ENCODE results near the gene SDCBP2. TPM values are rescaled to one million over a fixed set of nuclear protein-coding genes. Genes with fewer than 3 reads are reported as not detected.
"Not testable (repeated sequence)": the region's sequence is repeated elsewhere in the genome, so short reads cannot be mapped to it uniquely, and the experiment has no call there.

Gene SDCBP2
- total RNA-seq, 1 experiment from 2014 or later: 0.56 TPM

DNA sequence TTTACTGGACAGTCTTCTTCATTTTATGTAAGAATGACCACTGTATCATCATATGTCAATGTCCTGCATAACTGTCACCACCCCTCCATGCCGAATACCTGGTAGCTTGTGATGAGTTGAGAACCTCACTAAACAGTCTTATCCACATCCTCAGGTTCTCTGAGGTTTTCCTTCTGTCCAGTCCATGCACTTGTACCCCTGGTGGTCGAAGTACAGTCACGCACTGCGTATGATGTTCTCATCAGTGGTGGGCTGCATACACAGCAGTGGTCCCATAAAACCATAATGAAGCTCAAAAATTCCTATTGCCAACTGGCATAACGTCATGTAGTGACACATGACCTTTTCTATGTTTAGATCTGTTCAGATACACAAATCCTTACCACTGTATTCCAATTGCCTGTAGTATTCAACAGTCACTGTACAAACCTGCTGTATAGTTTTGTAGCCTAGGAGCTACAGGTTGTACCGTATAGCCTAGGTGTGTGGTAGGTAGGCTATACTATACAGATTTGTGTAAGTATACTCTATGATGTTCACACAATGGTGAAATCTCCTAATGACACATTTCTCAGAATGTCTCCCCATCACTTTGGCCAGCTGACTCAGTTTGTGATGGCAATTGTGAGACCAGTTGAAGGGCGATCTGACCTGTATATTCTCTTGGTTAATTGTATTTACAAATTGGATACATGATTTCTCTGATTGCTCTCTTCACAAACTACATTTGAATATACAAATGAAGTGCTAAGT is 31.3 kb upstream of the SDCBP2 start:
- DNase-seq (ENCODE audit: low spot score): no peak

DNA sequence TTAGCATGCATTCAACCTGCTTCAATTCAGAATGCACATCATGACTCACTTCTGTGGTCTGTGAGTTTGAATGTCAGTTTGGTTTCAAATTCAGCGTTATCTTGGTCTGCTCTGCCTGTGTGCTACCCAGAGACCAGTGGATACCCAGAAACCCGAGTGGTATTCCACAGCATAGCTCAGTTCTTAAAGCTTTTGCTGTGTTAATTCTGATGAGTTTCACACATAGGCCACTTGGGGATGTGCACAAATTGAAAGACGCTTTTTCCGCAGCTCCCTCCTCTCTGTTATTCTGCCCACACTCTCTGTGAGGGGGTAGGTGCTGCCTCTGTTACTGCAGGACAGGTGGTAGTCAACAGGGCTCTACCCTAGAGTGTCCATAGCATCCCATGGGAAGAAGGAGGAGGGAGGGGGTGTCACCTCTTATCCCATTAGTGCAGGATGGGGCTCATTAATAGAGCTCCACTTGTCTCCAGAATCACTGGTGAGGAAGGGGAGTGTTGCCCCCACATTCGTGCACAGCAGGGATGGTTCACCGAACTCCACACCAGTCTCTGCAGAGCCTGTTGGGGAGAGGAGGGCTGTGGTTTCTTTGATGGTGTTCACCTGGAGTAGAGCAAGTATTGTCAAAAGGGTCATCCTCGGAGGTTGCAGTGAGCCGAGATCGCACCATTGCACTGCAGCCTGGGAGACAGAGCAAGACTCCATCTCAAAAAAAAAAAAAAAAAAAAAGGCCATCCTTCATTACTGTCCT is 29.2 kb upstream of the SDCBP2 start:
- DNase-seq (ENCODE audit: low spot score): no peak

DNA sequence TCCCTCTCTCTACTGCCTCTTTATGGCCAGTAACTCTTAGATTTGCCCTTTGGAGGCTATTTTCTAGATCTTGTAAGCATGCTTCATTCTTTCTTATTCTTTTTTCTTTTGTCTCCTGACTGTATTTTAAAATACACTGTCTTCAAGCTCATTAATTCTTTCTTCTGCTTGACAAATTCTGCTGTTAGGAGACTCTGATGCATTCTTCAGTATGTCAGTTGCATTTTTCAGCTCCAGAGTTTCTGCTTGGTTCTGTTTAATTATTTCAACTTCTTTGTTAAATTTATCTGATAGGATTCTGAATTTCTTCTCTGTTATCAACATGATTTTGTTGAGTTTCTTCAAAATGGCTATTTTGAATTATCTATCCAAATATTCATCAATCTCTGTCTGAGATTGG is 25.0 kb upstream of the SDCBP2 start:
- no peak for DNase-seq (ENCODE audit: low spot score)

DNA sequence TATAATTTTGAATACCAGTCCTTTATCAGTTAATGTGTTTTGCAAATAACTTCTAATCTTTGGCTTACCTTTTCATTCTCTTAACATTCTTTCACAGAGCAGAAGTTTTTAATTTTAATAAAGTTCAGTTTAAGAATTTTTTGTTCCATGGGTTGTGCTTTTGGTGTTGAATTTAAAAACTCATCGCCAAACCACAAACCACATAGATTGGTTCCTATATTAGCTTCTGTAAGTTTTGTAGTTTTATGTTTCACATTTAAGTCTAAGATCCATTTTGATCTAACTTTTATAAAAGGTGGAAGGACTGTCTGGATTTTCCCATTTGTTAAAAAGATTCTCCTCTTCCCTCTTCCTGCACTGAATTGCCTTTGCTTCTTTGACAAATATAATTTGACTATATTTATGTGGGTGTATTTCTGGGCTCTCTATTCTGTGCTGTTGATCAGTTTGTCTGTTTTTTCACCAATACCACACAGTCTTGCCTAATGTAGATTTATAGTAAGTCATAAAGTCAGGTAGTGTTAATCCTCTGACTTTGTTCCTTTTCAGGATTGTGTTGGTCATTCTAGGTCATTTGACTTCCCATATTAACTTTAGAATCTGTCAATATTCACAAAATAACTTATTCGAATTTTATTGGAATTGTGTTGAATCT is 17.5 kb upstream of the SDCBP2 start:
- no peak for DNase-seq (ENCODE audit: low spot score)

DNA sequence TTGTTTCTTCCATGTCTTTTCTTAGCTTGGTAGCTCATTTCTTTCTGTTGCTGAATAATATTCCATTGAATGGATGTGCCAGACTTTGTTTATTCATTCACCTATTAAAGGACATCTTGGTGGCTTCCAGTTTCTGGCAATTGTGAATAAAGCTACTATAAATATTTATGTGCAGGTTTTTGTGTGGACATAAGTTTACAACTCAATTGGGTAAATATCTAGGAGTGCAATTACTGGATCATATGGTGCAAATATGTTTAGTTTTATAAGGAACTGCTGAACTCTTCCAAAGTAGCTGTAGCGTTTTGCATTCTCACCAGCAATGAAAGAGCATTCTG is 16.8 kb upstream of the SDCBP2 start:
- DNase-seq (ENCODE audit: low spot score): no peak

DNA sequence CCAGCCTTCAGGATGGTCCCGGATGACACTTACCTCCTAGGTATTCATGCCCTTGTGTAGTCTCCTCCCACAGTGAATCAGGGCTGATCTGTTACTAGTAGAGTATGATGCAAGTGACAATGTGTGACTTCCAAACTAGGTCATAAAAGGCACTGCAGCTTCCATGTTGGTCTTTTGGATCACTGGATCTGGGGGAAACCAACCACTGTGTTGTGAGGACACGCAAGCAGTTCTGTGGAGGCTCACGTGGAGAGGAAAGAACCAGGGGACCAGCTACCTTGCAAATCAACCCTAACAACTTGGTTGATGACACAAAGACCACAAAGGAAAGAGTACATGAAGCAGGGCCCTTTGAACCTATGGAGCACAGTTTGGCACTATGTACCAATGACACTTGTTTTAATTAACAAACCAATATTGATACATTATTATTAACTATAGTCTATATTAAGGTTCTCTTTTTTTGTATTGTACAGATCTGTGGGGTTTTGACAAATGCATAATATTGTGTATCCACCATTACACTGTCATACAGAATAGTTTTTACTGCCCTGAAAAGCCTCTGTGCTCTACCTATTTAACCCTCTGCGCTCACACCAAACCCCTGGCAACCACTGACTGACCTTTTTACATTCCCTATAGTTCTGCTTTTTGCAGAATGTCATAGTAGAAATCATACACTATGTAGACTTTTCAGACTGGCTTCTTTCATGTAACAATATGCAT is 16.3 kb upstream of the SDCBP2 start:
- DNase-seq (ENCODE audit: low spot score): no peak

DNA sequence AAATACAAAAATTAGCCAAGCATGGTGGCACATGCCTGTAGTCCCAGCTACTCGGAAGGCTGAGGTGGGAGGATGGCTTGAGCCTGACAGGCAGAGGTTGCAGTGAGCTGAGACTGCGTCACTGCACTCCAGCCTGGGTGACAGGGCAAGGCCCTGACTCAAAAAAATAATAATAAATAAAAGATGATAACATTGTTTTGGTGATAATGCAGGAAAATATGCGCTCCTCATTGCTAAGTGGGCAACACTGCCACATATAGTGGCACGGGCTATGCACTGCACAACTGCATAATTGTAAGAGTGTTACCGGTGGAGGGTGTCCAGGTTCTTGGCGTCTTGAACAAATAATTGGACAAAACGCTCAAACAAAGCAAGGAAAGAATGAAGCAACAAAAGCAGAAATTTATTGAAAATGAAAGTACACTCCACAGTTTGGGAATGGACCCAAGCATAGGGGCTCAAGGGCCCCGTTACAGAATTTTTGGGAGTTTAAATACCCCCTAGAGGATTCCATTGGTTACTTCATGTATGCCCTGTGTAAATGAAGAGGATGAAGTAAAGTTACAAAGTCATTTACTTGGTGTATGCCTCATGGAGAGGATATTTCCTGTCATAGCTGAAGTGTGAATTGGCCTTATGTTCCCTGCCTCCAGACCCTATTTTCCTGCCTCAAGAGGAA is 14.6 kb upstream of the SDCBP2 start:
- not testable (repeated sequence) for DNase-seq (ENCODE audit: low spot score)

DNA sequence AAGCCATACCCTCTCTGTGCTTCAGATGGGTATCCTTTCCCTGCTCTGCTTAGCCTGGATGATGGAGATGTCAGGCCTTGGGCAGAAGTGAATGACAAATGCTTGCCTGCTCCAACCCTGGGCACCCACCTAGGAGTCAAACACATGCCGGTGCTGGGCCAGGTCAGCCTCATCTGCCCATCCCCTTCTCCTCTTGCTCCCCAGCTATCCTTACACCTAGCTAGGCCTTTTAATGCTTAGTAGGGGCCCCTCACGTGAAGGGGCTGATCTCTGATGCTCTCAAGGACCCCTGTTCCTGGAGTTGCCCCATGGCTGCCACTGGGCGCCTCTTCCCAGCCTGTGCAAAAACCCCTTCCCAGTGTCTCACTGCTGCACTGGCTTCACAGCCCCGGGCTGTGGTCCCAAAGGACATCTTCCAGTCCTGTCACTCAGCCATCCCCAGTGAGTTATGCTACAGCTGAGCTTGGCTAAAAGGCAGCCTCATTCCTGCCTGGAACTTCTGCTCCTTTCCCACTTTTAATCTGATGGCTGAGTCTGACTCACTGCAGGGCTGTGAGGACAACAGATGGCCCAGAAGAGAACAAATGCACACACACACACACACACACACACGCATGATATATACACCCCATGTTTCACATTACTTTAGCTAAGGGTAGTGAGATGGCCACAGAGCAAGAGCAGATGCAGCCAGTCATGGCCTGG is 12.8 kb upstream of the SDCBP2 start:
- no peak for DNase-seq (ENCODE audit: low spot score)

DNA sequence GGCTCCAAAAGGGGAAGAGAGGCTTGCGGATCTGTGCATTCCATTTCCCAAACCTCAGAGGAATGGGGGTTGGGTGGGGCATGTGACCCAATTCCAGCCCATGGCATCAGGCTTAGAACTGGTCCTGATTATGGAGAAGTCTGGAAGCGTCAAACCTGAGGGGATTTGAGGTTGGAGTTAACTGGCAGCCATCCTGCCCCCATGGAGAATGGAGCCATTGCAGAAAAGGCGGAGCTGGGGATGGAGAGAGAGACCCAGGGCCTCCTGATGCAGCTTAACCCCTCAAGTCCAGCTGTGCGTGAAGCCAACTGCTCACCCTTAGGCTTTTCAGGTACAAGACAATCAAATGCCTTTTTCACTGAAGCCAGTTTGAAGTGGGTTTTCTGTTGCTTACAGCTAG is 9.9 kb upstream of the SDCBP2 start:
- DNase-seq (ENCODE audit: low spot score): no peak

DNA sequence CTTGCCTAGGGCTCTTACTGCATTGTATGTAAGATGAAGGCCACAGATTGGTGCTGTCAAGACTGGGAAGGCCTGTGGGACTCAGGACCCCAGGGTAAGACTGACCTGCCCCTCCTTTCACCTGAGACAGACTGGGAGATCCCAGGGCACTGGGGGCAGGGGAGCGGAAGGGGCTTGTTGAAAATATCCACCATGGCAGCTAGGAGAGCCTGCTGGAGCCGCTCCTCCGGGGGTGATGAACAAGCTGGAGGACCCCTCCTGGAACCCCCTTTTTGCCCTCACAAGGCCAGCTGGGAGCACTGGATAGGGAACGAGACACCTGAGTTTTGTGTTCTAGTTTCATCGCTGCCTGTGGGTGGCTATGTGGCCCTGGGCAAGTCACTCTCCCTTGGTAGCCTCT is 9.2 kb upstream of the SDCBP2 start:
- DNase-seq (ENCODE audit: low spot score): no peak

DNA sequence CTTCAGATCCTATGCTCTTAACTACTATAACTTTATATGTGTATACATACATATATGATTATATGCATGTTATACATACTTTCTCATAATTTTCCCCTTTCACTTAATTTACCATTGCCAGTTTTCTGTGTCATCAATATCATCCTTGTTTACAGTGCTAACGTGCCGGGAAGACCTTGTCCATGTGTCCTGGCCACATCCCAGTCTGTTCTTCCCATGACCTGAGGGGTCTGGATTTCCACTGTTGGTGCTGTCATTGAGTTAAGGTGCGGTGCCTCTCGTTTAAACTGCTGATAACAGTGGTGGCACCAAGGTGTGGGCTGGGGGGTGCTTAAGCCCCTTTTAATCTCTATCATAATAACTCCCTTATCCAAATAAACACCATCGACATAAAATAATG is 8.5 kb upstream of the SDCBP2 start:
- no peak for DNase-seq (ENCODE audit: low spot score)

DNA sequence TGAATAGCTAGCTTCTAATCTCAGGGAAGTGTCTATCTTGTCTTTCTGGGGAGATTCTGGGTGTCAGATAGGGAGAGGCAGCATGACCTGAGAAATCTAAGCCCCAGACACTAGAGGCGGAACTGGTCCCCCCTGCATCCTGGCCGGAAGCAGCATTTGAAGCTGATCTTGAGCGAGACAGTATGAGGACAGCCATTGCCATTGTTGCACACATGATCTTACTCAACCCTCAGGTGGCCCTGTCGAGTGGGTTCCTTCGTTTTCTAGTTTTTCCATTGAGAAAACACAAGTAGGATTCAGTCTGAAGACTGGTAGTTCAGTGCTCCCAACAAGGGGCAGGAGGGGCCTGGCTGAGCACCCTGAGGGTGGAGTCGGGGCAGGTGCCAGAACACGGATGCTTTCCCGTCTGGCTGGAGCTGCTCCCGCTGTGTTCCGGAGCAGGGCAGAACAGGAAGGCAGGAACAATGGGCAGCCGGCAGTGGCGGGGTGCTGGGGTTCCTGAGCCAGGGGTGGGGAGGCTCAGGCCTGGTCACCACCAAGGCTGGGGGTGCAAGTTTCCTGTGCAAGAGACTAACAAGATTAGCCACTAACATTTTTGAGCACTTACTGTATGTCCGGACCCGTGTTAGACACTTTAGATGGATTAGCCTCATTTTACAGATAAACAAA is 7.9 kb upstream of the SDCBP2 start:
- no peak for DNase-seq (ENCODE audit: low spot score)

DNA sequence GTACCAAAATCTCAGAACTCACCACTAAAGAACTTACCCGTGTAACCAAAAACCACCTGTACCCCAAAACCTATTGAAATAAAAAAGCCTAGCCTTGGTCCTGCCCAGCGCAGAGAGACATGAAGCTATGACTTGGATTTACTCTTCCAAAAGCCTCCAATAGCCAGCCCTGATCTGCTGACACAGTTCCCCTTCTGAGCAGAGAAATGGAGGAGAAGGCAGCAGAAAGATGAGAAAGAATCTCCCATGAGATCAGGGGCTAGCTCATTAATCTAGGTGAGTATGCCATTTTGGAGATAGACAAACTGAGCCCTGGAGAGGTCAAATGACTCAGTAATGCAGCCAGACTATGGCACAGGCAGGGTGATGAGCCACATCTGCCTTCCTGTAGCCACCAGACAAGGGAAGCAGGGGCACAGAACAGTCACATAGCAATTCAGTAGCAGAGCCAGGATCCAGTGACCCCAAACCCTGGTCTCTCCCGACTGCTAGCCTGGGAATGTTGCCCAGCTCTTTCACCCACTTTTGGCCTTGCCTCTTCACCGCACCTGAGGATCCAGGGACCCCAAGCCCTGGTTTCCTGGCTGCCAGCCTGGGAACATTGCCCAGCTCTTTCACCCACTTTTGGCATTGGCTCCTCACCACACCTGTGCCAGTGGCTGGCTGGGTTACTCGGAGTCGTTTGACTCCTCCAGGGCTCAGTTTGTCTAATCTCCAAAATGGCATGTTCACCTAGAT is 7.2 kb upstream of the SDCBP2 start:
- no peak for DNase-seq (ENCODE audit: low spot score)

DNA sequence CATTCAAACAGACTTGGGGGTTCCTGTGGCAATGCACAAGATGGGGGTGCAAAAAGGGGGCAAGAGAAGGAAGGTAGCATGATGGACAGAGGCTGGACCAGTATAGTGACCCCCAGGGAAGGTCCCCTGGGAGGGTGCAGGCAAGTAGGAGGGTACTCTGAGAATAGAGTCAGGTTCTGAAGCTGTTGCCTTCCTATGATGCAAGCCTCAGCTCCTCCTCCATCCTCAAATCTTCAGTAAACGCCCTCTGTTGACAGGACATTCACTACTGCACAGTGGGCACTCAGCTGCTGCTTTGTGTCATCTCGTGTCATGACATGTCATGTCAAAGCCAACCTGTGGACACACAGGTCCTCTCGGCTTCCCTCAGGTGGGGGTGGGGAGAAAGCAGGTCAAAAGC is 5.8 kb upstream of the SDCBP2 start:
- no peak for DNase-seq (ENCODE audit: low spot score)

DNA sequence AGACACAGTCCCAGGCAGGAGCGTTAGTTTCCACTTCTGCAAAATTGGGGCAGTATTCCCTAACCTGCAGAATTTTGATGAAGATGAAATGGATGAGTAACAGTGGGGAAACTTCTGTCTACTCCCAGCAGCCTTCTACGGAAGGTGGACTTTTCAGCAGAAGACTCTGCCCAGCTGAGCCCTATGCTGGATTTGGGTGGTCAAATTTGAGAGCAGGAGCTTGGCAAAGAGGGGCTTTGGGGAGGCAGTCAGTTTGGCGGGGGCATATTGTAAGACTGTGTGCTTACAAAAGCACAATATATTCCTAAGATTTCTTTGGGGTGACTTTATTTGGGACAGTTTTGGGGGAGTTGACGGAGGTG is 5.4 kb upstream of the SDCBP2 start:
- DNase-seq (ENCODE audit: low spot score): no peak

DNA sequence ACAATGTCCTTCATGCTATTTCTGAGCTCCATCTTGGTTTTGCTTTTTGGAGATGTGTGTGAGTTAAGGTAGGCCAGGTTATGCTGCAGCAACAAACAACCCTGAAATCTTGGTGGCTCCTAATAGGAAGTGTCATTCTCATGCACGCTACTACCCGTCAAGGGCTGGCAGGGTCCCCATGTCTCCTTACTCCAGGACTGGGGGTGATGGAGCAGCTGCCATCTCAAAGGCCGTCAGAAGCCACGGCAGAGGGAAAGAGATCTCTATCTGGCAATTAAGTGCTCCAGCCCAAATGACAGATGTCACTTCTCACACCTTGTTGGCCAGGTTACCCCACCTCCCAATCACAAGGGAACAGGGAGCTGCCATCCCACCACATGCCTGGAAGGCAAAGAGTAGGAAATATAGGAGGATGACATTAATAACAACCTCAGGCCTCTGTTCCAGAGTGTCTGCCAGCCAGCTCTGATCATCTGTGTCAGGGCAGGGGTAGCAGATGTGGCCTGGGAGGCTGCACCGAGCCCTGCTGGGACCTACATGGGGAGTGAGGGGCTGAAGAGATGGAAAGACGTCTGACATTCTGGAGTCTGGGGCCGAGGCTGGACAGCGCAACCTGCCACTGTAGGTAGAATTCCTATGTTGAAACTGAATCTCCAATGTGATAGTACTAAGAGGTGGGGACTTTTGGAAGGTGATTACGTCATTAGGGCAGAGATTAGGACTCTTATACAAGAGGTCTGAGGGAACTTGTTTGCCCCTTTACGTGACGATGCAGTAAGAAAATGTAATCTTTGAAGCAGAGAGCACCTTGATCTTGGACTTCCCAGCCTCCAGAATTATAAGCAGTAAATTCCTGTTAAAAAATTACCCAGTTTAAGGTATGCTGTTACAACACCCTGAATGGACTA is 4.8 kb upstream of the SDCBP2 start:
- no peak for DNase-seq (ENCODE audit: low spot score)

DNA sequence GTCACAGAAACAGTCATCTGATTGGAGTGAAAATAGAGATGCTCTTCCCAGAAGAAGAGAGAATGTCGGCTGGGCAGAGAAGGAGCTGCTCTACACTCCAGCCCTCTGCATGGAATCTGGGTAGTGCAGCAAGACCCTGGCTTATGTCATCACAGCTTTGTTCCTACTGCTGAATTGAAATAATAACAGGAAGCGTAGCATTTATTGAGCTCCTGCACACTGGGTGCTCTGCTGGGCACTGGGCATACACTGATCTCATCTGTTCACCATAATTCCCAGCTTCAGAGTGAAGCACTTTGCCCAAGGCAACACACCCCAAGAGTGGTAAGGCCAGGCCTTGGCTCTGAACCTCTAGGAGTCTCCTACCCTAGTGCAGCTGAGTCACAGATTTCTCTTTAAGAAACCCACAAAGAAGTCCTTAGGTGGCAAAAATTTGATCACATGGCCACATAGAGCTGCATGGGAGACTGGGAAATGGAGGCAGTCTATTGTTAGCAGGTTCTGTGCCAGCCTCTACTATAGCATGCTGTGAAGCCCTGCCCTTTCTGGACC is 3.9 kb upstream of the SDCBP2 start:
- DNase-seq (ENCODE audit: low spot score): no peak

DNA sequence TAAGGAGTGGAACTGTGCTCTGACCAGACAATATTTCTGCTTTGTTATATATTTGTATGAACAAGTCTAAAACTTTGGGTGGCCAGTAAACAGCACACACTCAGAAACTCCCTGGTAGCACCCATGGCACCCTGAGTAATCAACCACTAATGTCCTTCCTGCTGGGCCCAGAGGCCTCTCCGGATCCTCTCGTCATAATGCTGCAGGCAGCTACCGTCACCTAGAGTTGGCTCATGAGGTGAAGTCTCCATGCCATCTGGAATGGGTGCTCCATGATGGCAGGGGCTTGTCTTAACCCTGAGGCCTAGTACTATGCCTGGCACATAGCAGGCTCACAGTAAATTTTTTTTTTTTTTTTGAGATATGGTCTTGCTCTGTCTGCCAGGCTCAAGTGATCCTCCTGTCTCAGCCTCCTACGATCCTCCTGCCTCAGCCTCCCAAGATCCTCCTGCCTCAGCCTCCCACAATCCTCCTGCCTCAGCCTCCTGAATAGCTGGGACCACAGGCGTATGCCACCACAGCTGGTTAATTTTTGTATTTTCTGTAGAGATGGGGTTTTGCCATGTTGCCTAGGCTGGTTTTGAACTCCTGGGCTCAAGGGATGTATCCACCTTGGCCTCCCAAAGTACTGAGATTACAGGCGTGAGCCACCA is 3.0 kb upstream of the SDCBP2 start:
- no peak for DNase-seq (ENCODE audit: low spot score)
